B cell (primary cell): ENCODE data around the gene NCK2.

Experiments used
- CTCF ChIP-seq: fragments of 200-600 bp; IDR thresholded peaks from one replicate; pipeline ENCODE4 v1.8.0; 2022; ENCODE audit warnings: antibody characterized with exemption, mild to moderate bottlenecking
- EZH2 ChIP-seq: IDR thresholded peaks from 2 replicates; pipeline ENCODE4 v1.6.1; 2012; ENCODE audit warnings: borderline replicate concordance, low read depth, mild to moderate bottlenecking, moderate library complexity, low read length; ENCODE audit not compliant: insufficient read depth, poor library complexity, severe bottlenecking

- TF ChIP-seq CTCF (no peak), EZH2 (no peak)
Observed at GRCh38 chr2:105744909-105745853, at the start of gene NCK2.
